HG03469 (cell line): ENCODE results near the gene HOMER1.

Experiments used
- ATAC-seq: cut with Tn5 transposase; IDR thresholded peaks from one replicate; pipeline ENCODE4 v1.9.1; 2021; ENCODE audit warnings: mild to moderate bottlenecking, moderate library complexity, moderate number of reproducible peaks; ENCODE audit not compliant: unreplicated experiment

HOMER1 gene, protein sequence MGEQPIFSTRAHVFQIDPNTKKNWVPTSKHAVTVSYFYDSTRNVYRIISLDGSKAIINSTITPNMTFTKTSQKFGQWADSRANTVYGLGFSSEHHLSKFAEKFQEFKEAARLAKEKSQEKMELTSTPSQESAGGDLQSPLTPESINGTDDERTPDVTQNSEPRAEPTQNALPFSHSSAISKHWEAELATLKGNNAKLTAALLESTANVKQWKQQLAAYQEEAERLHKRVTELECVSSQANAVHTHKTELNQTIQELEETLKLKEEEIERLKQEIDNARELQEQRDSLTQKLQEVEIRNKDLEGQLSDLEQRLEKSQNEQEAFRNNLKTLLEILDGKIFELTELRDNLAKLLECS

DNA sequence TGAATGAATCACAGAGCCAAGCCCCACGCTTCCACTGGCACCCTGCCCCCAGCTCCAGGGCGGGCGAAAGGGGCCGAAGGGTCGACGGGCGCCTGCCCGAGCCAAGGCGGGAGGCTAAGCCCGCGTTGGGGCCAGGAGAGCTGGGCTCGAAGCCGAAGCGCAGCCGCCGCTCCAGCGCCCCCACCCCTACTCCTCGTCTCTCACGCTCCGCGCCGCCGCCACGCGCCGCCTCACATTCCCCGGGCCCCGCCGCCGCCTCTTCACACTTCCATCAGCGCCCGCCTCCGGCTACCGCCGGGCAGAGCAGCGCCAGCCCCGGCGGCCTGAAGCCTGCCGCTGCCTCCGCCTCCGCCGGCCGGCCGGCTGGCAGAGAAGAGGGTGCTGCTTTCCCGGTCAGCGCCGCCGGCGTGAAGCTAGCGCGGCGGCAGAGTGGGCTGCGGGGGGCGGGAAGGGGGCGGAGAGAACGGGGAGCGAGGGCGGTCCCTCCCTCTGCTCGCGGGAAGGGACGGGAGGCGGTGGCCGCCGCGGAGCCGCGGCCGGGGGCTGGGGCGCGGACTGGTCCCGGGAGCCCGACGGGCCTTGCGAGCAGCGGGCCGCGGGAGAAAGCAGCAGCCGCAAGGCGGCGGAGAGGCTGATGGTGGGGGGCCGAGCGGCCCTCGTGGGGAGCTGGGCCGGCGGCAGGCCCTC lies at the start of gene HOMER1:
TSS of gene HOMER1 (minus strand) at position 431 of the 687 bp plus-strand sequence. CDS start 1,360 bp downstream, outside the sequence.
- ATAC-seq: peak; percentile 28

DNA sequence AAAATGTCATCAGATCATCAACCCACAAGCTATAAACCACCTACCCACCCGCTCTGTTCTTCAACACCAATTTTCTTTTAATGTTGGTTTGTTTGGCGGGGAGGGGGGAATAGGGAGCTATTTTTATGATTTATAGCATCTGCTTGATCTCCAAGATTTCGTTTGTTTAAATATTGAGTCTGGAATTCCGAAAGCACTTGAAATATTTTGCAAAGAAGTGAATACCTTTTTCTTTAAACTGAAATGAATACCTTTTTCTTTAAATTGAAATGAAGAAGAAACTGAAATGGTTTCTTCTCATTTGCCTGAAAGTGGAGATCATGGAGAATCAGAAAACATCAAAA lies 49.3 kb upstream of the HOMER1 start:
- no peak for ATAC-seq

DNA sequence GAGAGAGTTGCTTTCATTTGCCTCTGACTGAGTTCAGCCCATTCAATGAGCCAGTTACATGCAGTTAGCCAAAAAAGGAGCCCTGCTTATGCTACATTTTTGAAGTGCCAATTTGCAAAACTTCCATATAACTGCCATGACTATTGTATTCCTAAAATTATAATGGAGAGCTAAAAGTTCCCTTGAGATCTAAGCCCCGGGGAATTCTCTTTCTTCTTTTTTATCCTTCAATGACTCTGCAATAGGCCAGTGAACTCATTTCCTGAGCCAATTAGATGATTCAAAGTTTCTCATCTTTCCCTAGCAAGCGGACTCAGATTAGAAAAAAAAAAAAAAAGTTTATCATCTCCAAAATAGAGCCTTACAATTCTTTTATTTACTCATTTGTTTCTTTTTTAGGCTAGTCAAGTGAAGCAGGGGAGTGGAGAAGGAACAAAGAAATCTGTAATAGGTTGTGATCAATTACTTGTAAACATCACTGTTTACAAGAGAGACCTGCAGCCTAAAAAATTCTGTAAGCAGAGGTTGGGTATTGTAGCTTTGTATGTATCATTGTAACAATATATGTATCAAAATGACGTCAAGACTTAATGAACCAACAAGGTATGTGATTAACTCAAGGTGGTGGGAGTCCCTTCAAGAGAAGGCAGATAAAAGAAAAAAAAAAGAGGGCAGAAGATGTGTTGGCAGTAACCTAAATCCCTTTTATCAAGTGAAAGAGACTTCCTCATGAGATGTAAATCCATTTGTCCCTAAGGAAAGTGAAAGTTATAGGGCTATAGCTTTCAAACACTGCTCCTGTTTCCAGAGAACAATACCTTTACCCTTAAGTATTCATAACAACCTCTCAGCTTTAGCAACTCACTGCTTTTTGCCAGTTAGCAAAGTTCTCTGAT lies 48.7 kb upstream of the HOMER1 start:
- ATAC-seq: no peak

DNA sequence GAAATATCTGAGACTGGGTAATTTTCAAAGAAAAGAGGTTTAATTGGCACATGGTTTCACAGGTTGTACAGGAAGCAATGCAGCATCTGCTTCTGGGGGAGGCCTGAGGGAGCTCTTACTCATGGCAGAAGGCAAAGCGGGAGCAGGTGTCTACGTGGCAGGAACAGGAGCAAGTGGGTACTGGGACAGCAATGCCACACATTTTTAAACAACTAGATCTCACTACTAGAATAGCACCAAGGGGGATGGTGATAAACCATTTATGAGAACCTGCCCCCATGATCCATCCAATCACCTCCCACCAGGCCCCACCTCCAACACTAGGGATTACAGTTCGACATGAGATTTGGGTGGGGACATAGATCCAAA lies 47.6 kb upstream of the HOMER1 start:
- ATAC-seq: no peak

DNA sequence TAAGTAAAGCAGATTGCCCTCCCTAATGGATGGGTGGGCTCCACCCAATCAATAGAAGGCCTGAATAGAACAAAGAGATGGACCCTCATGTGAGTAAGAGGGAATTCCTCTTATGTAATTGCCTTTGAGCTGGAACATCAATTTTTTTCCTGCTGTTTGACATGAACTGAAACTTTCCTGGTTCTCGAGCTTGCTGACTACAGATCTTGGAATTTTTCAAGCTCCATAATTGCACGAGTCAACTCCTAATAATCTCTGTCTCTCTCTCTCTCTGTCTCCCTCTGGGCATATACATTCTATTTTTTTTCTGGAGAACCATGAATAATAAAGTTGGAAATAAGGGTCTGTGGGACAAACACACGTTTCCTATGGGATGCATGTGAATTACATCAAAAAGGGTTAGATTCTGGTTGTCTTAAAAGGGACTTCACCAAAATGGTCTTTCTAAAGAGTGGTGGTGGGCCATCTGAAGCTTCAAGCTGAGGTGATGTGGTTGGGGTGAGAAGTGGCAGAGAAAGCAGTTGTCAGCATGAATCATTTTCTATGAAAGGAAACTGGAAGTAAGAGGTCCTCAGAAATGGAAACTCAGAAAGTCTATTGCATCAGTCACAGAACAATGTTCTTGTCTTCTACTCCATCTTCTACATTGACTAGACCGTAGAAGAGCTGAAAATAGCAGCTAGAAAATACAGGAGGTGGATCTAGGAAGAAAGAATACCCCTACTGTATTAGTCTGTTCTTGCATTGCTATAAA lies 47.0 kb upstream of the HOMER1 start:
- peak; percentile 52 for ATAC-seq

DNA sequence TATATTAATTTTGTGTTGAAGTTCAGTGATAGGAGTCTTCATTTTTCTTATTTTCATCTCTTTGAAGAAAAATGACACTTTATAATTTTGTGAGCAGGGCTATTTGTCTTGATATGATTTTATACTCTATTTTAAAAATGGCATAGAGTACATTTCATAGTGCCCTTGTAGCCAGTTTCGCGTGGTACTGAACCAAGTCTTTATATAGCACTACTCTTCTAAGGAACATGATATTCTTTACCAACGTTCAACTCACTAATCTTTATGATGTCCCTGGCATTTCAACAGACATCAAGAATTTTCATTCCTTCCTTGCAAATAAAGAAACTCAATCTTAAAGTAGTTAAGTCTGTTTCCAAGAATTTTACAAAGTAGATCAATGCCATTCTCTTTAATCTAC lies 41.5 kb upstream of the HOMER1 start:
- ATAC-seq: no peak

DNA sequence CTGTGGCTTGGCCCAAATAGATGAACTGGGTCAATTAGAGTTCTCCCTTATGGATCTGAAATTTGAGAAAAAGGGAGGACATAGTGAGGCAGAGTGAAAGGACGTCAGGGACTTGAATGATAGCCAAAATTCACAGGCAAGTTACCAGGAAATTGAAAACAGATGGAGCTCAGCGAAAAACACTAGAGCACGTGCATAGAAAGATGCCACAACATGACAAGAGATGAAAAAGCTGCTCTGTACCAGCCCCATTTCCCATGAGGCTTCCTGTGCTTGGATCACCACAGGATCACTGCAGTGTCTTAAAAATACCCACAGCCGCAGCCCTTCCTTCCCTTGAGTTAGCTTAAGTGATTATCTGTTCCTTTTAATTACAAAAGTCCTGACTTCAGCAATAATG lies 39.0 kb upstream of the HOMER1 start:
- ATAC-seq: no peak

DNA sequence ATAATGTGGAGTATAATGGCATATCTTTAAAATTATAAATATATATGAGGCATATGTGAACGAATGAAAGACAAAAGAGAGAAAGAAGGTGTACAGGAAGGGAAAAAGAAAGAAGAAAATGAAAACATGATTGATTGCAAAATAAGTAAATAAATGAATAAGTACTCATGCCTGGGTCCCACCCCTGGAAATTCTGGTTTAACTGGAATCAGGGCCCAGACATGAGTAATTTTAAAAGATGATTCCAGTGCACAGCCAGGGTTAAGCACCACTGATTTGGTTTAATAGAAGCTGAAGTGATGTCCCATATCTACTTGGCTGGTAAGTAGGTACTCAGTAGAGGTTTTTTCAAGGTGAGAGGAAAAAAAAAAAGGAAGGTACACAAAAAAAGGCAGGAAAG lies 34.0 kb upstream of the HOMER1 start:
- ATAC-seq: no peak

DNA sequence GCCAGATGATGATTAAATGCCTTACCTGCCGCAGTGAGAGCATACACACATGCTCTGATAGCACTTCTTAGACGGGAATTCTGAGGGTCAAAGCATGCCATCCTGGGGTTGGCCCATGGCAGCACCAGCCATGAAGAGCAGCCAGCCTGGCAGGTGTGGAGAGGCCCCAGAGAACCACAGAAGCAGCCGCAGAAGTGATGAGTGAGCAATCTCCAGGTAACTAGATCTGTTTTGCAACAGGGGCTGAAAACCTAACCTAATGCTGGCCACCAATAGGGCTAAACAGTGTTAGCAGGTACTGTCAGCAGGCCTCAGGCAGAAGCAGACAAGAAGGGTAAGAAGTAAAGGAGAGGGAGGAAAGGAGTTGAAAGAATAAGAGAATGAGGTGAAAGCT lies 33.5 kb upstream of the HOMER1 start:
- ATAC-seq: no peak

DNA sequence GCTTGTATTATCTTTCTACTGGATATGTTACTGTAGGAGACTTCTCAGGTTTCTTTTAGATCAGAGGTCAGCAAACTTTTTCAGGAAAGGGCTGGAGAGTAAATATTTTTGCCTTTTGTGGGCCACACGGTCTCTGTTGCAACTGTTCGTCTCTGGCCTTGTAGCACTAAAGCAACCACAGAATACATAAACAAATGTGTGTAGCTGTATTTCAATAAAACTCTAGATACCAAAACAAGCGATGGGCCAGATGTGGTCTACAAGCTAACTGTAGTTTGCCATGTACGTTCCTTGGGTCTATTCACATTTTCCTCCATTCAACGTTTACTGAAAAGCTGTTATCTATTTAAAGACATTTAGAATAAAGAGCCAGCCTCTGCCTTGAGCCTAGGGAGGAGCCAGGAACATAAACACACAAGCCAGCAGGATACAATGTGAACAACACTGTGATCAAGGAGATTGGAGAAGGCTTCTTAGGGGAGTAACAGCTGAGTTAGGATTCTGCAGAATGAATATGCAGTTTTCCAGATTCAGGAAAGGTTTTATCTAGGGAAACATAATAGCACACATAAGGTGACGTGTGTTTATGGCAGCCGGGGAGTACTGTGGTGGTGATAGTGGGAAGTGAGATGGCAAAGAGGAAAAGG lies 33.0 kb upstream of the HOMER1 start:
- ATAC-seq: no peak

DNA sequence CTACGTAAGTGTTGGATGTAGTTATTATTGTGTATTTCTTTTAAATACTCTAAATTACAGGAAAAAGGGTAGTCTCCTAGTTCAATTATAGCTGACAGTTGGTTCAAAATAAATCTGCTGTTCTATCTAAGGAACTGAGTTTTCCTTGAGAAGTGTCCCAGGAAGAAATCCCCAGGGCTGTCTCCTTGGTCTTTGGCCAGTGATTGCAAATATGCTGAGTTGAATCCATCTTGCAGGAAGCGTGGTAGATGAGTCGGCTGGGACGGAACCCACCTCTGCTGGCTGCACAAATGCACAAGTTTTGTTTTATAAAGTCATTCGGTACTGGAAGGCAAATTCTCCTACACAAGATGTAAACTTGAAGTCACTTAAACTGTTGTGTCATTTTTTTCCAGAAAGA lies 30.2 kb upstream of the HOMER1 start:
- no peak for ATAC-seq

DNA sequence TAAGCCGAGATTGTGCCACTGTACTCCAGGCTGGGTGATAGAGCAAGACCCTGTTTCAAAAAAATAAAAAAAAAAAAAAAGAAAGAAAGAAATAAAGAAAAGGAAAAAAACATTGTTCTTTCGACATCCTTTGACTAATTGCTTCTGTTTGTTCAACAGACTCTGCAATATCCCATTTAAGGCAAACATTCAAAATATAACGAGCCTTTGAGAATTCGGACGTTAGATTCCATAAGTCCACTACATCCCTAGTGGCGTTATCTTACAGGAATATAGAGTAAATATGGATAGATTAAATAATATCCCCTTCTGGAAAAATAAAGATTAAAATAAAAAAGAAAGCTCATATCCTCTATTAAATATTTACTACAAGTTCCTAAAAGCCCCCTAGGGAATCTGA lies 27.0 kb upstream of the HOMER1 start:
- ATAC-seq: no peak

DNA sequence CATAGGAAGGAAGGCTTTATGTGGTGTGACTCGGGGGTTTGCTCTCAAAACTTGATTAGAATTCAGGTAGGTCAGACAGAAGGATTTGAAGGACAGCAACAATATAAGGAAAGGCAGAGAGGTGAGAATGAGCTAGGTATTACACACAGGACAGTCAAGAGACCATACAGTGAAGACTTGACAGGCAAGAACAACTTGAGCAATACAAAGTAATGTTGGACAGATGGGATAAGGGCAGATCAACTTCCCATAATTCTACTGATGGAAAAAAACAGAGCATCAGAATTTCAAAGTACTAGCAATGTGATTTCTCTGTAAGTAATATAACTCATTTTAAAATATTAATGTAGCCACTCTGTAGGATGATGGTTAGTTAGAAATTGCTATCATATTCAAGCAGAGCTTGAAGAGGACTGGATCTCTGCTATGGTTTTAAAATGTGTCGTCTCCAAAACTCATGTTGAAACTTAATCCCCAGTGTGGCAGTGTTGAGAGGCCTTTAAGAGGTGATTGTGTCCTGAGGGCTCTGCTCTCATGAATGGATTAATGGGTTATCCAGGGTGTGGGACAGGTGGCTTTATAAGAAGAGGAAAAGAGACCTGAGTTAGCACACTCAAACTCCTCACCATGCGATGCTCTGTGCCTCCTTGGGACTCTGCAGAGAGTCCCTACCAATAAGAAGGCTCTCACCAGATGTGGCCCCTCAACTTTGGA lies 22.4 kb upstream of the HOMER1 start:
- no peak for ATAC-seq

DNA sequence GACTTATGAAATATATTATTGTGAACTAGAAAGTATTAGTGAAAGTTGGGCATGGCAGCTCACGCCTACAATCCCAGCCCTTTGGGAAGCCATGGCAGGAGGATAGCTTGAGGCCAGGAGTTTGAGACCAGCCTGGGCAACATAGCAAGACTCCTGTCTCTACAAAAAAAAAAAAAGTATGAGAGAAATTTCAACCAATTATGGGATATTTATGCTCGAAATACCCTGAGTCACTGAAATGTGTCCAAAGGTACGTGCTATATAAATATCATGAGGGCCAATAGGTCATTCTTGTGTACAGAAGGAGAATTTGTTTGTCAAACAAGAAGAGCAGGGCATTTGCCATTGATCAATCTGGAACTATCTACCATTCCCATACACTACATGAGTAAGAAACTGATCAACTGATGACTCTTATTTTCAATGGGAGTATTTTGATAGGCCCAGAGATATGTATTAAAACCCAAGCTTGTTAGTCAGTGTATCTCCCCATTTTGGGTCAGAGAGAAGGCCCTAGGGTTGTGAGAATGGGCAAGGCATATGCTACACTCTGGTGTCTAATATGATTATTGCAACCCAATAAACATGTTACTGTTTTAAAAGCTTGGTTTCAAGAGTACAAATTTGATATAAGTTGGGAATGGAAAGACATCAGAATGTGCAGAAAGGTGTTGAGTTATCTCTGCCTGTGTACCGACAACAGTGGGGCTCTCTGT lies 21.7 kb upstream of the HOMER1 start:
- ATAC-seq: no peak

DNA sequence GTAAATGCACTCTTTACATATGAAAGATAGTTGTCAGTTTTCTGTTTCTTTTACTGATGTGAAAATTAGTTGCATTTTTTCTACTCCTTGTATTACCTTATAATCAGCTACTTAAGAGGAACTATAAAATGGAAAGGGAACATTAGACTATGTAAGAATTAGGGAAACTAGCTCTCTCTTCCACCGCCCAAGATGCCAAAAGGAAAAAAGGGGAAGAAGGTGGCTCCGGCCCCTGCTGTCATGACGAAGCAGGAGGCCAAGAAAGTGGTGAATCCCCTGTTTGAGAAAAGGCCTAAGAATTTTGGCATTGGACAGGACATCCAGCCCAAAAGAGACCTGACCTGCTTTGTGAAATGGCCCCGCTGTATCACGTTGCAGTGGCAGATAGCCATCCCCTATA lies 15.2 kb upstream of the HOMER1 start:
- ATAC-seq: no peak

DNA sequence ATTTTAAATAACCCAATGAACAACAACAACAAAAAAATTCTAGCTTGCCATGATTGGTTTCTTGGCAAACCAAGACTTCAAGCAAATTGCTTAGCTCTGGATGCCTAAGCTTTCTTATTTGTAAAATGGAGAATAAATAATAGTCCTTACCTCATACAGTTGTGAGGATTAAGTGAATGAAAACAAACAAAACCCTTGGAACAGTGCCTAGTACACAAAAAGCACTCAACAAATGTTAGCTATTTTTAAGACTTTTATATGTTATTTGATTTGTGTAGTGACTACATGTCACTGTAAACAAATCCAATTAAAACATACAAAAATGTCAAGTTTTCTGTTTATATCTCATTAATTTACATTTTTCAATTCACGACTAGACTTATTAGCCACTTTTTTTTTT lies 13.5 kb upstream of the HOMER1 start:
- ATAC-seq: no peak

DNA sequence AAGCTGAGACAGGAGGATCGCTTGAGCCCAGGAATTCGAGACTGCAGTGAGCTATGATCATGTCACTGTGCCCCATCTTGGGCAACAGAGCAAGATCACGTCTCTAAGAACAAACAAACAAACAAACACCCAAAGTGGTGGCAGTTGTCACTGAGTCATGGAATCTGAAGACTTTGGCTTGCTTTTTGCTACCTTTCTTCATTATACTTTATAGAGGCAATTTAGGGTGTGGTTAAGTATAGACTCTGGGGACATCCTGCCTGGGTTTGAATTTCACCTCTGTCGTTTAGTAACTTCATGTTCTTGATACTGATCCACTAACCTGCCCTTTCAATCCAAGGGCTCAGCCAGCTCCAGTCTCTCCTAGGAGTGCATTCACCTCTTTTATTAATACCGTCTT lies 13.0 kb upstream of the HOMER1 start:
- no peak for ATAC-seq

DNA sequence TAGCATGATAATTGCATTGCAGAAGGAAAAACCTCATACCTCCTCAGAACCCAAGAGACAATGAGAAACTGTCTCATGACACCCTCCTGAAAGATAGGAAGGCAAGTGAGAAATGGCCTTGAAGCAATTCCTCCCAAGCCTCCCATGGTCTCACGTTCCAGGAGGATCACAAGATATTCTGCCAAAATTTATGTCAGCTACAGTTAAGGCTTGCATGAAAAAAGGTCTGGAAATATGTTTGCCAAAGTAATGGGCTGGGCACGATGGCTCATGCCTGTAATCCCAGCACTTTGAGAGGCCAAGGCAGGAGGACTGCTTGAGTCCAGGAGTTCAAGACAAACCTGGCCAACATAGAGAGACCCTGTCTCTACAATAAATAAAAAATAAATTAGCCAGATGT lies 12.6 kb upstream of the HOMER1 start:
- no peak for ATAC-seq

DNA sequence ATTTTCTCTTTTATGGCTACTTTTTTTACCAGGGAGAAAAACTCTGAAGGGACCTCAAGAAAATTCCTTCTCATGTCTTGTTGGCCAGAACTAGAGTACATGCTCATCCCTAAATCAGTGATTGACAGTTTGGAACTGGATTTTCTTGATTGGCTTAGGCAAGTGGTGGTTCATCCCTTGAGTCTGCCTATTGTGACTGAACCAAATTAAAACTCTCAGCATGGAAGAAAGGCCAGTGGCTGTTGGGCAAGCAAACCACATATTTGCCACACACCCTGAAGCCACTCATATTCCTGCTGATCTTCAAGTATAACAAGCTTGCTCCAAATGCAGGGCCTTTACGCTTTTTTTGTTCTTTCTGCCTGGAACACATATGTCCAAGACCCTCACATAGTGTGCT lies 7.2 kb upstream of the HOMER1 start:
- ATAC-seq: no peak
